ENCODE results near the gene G6PD.

GRCh38 chrX:154502098-154502497 is 44.5 kb downstream of the G6PD start:
- no peak for TF ChIP-seq POLR2AphosphoS5 (IDR thresholded peaks at IDR 0.05; ENCODE audit: low read depth, low read length)
- TF ChIP-seq, protein P1, sequence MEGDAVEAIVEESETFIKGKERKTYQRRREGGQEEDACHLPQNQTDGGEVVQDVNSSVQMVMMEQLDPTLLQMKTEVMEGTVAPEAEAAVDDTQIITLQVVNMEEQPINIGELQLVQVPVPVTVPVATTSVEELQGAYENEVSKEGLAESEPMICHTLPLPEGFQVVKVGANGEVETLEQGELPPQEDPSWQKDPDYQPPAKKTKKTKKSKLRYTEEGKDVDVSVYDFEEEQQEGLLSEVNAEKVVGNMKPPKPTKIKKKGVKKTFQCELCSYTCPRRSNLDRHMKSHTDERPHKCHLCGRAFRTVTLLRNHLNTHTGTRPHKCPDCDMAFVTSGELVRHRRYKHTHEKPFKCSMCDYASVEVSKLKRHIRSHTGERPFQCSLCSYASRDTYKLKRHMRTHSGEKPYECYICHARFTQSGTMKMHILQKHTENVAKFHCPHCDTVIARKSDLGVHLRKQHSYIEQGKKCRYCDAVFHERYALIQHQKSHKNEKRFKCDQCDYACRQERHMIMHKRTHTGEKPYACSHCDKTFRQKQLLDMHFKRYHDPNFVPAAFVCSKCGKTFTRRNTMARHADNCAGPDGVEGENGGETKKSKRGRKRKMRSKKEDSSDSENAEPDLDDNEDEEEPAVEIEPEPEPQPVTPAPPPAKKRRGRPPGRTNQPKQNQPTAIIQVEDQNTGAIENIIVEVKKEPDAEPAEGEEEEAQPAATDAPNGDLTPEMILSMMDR (IDR thresholded peaks at IDR 0.05), result no peak
- no peak for TF ChIP-seq REST (IDR thresholded peaks at IDR 0.05; ENCODE audit: insufficient read depth in 1 of 2, low read depth in 2 of 2, low read length in 1 of 2)

Data from Panc1 (cell line).